ENCODE results near the gene HDAC6. TPM values are rescaled to one million over a fixed set of nuclear protein-coding genes. Genes with fewer than 3 reads are reported as not detected.
"Not testable (repeated sequence)": the region's sequence is repeated elsewhere in the genome, so short reads cannot be mapped to it uniquely, and the experiment has no call there.

The HDAC6 gene
- total RNA-seq, 1 donor from 2014 or later = 151 TPM

DNA sequence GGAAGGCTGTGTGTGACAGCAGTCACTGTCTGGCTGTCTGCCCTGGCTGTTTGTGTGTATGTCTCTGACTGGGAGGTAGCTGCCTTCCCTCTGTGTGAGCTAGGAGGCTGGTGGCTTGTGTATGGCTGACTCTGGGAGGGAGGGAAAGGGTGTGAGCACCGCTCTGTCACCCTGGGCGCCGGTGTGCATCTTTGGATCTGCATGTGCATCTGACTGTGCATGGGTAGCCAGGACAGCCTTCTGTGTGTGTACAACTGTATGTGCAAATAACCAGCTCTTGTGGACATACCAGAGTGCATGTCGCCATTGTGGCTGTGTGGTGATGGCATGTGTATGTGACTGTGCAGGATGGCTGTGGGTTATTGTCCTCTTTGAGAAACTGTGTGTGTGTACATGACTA, 17.0 kb downstream of the HDAC6 start:
- TF ChIP-seq CTCF (conservative IDR thresholded peaks at IDR 0.05) = no peak
- H3K27ac Mint-ChIP-seq = no peak overlapping the region
- H3K36me3 Mint-ChIP-seq = peaks cover 3% of the 10 kb centered on the region
- no peak overlapping the region for H3K4me3 Mint-ChIP-seq
- H3K9me3 Mint-ChIP-seq = no peaks in the 10 kb centered on the region
- no peaks in the 10 kb centered on the region for H3K4me1 Mint-ChIP-seq (ENCODE audit: unreplicated experiment)
- H3K27me3 Mint-ChIP-seq = no peaks in the 10 kb centered on the region
- no peak for DNase-seq (ENCODE audit: extremely low spot score, unreplicated experiment)

DNA sequence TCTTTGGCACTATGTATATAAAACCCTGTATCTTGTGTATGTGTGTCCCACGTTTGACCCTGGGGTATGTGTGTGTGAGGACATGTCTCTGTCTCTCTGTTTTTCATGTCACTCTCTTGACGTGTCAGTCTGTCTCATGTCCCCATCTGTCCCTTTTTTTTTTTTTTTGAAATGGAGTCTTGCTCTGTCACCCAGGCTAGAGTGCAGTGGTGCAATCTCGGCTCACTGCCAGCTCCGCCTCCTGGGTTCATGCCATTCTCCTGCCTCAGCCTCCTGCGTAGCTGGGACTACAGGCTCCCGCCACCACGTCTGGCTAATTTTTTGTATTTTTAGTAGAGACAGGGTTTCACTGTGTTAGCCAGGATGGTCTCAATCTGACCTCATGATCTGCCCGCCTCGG, 17.5 kb downstream of the HDAC6 start:
- H3K9me3 Mint-ChIP-seq; DNase-seq (ENCODE audit: extremely low spot score, unreplicated experiment); H3K27ac Mint-ChIP-seq; H3K4me1 Mint-ChIP-seq (ENCODE audit: unreplicated experiment); H3K4me3 Mint-ChIP-seq; H3K27me3 Mint-ChIP-seq; H3K36me3 Mint-ChIP-seq: not testable (repeated sequence)

DNA sequence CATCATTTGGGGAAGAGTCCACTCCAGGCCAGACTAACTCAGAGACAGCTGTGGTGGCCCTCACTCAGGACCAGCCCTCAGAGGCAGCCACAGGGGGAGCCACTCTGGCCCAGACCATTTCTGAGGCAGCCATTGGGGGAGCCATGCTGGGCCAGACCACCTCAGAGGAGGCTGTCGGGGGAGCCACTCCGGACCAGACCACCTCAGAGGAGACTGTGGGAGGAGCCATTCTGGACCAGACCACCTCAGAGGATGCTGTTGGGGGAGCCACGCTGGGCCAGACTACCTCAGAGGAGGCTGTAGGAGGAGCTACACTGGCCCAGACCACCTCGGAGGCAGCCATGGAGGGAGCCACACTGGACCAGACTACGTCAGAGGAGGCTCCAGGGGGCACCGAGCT, 21.2 kb downstream of the HDAC6 start:
- Mint-ChIP-seq H3K27me3 (peaks cover 4% of the 10 kb centered on the region), H3K36me3 (peaks cover 17% of the 10 kb centered on the region), H3K9me3 (no peaks in the 10 kb centered on the region), H3K4me3 (no peak overlapping the region), H3K27ac (no peak overlapping the region), H3K4me1 (ENCODE audit: unreplicated experiment) (no peaks in the 10 kb centered on the region)
- no peak for TF ChIP-seq CTCF (conservative IDR thresholded peaks at IDR 0.05)
- no peak for DNase-seq (ENCODE audit: extremely low spot score, unreplicated experiment)

- Mint-ChIP-seq H3K27ac (no peak overlapping the region), H3K36me3 (peaks cover 17% of the 10 kb centered on the region), H3K27me3 (peaks cover 9% of the 10 kb centered on the region), H3K4me1 (ENCODE audit: unreplicated experiment) (no peaks in the 10 kb centered on the region), H3K4me3 (no peak overlapping the region), H3K9me3 (no peaks in the 10 kb centered on the region)
- DNase-seq (ENCODE audit: extremely low spot score, unreplicated experiment) = no peak
- TF ChIP-seq CTCF (conservative IDR thresholded peaks at IDR 0.05) = no peak
These were observed 22.2 kb downstream of the HDAC6 start for GRCh38 chrX:48824066-48824465.

- Mint-ChIP-seq H3K9me3 (no peaks in the 10 kb centered on the region), H3K36me3 (peaks cover 17% of the 10 kb centered on the region), H3K4me3 (no peak within 1 kb of the TSS), H3K27ac (no peak within 1 kb of the TSS), H3K27me3 (peaks cover 22% of the 10 kb centered on the region), H3K4me1 (ENCODE audit: unreplicated experiment) (no peaks in the 10 kb centered on the region)
- no peak for TF ChIP-seq CTCF (conservative IDR thresholded peaks at IDR 0.05)
- DNase-seq (ENCODE audit: extremely low spot score, unreplicated experiment) = no peak
These were observed 24.4 kb downstream of the HDAC6 start, which contains the start of gene ERAS for GRCh38 chrX:48826135-48826875. Gene ERAS, plus strand, starts transcription at chrX:48826513. Its CDS starts 2,611 bp downstream, at chrX:48829124.

- no peaks in the 10 kb centered on the region for H3K9me3 Mint-ChIP-seq
- no peak overlapping the region for H3K27ac Mint-ChIP-seq
- DNase-seq (ENCODE audit: extremely low spot score, unreplicated experiment) = no peak
- H3K36me3 Mint-ChIP-seq = peaks cover 14% of the 10 kb centered on the region
- H3K4me3 Mint-ChIP-seq = no peak overlapping the region
- TF ChIP-seq CTCF (conservative IDR thresholded peaks at IDR 0.05) = no peak
- no peaks in the 10 kb centered on the region for H3K4me1 Mint-ChIP-seq (ENCODE audit: unreplicated experiment)
- peaks cover 22% of the 10 kb centered on the region for H3K27me3 Mint-ChIP-seq
These were observed 25.2 kb downstream of the HDAC6 start for GRCh38 chrX:48826876-48827653.
